ENCODE data around the gene ESR1.

Gene ESR1

GRCh38 chr6:151905072-151905471 is 97.6 kb downstream of the ESR1 start:
- H3K4me3 ChIP-seq (replicated peaks in 1 of 2; ENCODE audit: low read depth in 2 of 2, low read length in 2 of 2): no peak overlapping the region
- no peak for DNase-seq (ENCODE audit: low read depth in 2 of 2)
- TF ChIP-seq CTCF (IDR thresholded peaks at IDR 0.05; ENCODE audit: low read depth, low read length): no peak

GRCh38 chr6:151905854-151906253 is 98.4 kb downstream of the ESR1 start:
- DNase-seq (ENCODE audit: low read depth in 2 of 2): no peak
- no peak for TF ChIP-seq CTCF (IDR thresholded peaks at IDR 0.05; ENCODE audit: low read depth, low read length)
- H3K4me3 ChIP-seq (replicated peaks in 1 of 2; ENCODE audit: low read depth in 2 of 2, low read length in 2 of 2): no peak overlapping the region

GRCh38 chr6:151911401-151911800 is 103.9 kb downstream of the ESR1 start:
- peak; percentile 4 for TF ChIP-seq CTCF (IDR thresholded peaks at IDR 0.05; ENCODE audit: low read depth, low read length)

DNA sequence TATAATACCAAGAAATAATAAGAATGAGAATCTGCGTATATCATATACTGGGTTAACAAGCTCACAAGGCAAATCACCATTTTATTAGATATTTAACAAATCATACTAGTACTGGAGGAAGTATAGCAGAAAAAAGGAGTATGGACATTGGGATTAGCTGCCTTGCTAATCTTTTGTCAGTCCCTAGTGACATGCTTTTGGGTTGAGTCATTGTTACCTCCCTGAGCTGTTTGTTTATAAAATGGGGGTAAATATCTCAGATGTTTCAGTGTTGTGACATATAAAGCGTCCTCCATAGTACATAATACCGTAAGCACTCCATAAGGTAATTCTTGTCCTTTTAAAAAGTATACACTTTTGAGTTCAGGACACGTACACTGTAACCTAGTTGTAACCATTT is 107.0 kb downstream of the ESR1 start:
- DNase-seq (ENCODE audit: low read depth in 2 of 2): peak; percentile 13 to 81
- no peak for TF ChIP-seq CTCF (IDR thresholded peaks at IDR 0.05; ENCODE audit: low read depth, low read length)
- no peak overlapping the region for H3K4me3 ChIP-seq (replicated peaks in 1 of 2; ENCODE audit: low read depth in 2 of 2, low read length in 2 of 2)

More at GRCh38 chr6:151911401-151911800, 103.9 kb downstream of the ESR1 start:
- peak in 1 of 2 donors; percentile 24 for DNase-seq (ENCODE audit: low read depth in 2 of 2)
- no peak overlapping the region for H3K4me3 ChIP-seq (replicated peaks in 1 of 2; ENCODE audit: low read depth in 2 of 2, low read length in 2 of 2)

GRCh38 chr6:151916075-151916474 is 108.6 kb downstream of the ESR1 start:
- no peak for DNase-seq (ENCODE audit: low read depth in 2 of 2)
- H3K4me3 ChIP-seq (replicated peaks in 1 of 2; ENCODE audit: low read depth in 2 of 2, low read length in 2 of 2): no peak overlapping the region
- TF ChIP-seq CTCF (IDR thresholded peaks at IDR 0.05; ENCODE audit: low read depth, low read length): no peak

DNA sequence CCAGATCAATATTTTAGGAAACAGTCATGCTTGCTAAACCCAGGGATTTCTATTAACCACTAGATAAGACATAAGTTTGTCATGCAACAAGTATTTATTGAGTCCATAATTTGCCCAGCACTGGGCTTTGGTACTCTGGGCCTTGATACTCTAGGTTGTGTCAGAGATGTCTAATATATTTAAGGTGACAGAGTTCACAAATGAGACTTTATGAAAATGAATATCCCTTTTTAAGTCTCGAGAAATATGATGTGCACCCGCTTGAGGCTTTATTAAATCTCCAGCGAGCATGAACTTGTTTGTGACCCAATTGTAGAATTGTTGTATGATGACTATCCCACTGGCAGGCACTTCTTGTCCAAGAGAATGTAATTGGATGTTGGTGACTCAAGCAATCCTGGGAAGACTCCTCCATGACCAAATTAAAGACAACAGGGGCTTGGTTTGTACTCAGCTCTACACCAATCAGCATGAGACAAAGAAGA is 109.2 kb downstream of the ESR1 start:
- no peak for TF ChIP-seq CTCF (IDR thresholded peaks at IDR 0.05; ENCODE audit: low read depth, low read length)
- peak; percentile 25 to 95 for DNase-seq (ENCODE audit: low read depth in 2 of 2)
- H3K4me3 ChIP-seq (replicated peaks in 1 of 2; ENCODE audit: low read depth in 2 of 2, low read length in 2 of 2): no peak overlapping the region

Measured in cardiac fibroblast (primary cell).